Mucosa of rectum (tissue), 2 donors: Measurements from ENCODE around the gene METTL22.

Source experiments
- H3K27ac ChIP-seq, 2 donors: one replicate each; pipeline ENCODE4 v1.7.0; 2013; ENCODE audit warnings: inconsistent platforms in 2 of 2, low read depth in 2 of 2, low read length in 2 of 2
- H3K27me3 ChIP-seq, 2 donors: one replicate each; pipeline ENCODE4 v1.7.0; 2013; ENCODE audit warnings: low read length in 2 of 2; ENCODE audit not compliant: control insufficient read depth in 2 of 2, insufficient read depth in 2 of 2
- H3K36me3 ChIP-seq, 2 donors: one replicate each; pipeline ENCODE4 v1.7.0; 2013; ENCODE audit warnings: low read length in 2 of 2; ENCODE audit not compliant: control insufficient read depth in 2 of 2, insufficient read depth in 2 of 2
- H3K4me1 ChIP-seq, 2 donors: one replicate each; pipeline ENCODE4 v1.7.0; 2013; ENCODE audit warnings: low read length in 2 of 2, mild to moderate bottlenecking in 1 of 2; ENCODE audit not compliant: control insufficient read depth in 2 of 2, insufficient read depth in 2 of 2
- H3K4me3 ChIP-seq, 2 donors: one replicate each; pipeline ENCODE4 v1.7.0; 2013; ENCODE audit warnings: low read length in 2 of 2
- H3K9ac ChIP-seq, 2 donors: one replicate each; pipeline ENCODE4 v1.7.0; 2013; ENCODE audit warnings: low read length in 2 of 2, low read depth in 1 of 2, mild to moderate bottlenecking in 1 of 2
- H3K9me3 ChIP-seq, 2 donors: one replicate each; pipeline ENCODE4 v1.7.0; 2013; ENCODE audit warnings: low read length in 2 of 2; ENCODE audit not compliant: control insufficient read depth in 2 of 2
- donor health status: healthy.
- donor health status: Normal muscosa, but diverticular disease.

METTL22 gene

DNA sequence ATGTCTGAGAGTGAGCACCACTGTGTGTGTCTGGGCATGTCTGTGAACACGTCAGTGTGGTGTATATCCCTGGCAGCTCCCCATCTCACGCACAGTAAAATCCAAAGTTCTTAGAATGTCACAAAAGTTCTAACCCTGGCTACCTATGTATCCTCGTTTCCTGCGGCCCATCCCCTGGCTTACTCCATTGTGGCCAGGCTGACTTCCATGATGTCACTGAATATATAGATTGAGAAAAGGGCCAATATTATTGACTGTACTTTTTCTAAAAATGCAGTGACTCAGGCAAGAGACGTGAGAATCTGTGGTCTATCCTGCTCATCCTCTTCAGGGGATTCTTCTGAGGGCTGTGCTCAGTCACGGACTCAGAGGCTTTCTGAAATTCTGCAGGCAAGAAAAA lies 963 bp upstream of the METTL22 start:
- Histone ChIP-seq H3K9ac (no peak overlapping the region), H3K4me3 (no peak overlapping the region), H3K9me3 (no peaks in the 10 kb centered on the region), H3K36me3 (peaks cover 2 to 5% of the 10 kb centered on the region in 2 donors), H3K27me3 (no peaks in the 10 kb centered on the region), H3K27ac (no peak overlapping the region), H3K4me1 (peaks cover 6 to 11% of the 10 kb centered on the region in 2 donors)

DNA sequence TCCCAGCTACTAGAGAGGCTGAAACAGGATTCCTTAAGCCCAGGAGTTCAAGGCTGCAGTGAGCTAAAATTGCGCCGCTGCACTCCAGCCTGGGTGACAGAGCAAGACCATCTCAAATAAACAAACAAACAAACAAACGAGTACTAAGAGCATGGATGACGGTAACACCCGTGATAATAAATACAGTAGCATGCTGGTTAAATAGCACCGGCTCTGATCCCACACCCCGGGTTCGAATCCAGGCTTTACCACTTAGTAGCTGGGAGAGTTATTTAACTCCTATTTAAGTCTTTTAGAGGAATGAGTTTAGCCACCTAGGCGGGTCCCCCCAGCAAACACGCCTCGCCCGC lies 301 bp upstream of the METTL22 start:
- Histone ChIP-seq H3K4me1 (peaks cover 6 to 11% of the 10 kb centered on the region in 2 donors), H3K9me3 (no peaks in the 10 kb centered on the region), H3K9ac (peak overlapping the region; percentile 48 to 93), H3K27me3 (no peaks in the 10 kb centered on the region), H3K27ac (peak overlapping the region; percentile 30 to 76), H3K36me3 (peaks cover 4 to 11% of the 10 kb centered on the region in 2 donors), H3K4me3 (peak overlapping the region; percentile 97 to 100)

DNA sequence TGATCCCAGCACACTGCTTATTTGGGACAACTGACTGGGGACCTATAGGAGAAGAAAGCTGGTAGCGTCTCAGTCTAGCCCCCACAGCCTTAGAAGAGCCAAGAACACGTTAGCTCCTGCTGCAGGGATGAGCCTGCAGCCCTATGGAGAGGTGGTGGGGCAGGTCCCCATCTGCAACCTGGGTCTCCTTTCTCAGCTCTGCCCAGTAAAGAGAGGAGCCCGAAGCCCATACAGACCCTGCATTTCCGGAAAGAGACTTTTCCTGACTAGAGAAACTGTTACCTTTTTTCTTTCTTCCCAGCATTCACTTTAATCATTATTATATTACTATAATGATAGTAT lies 788 bp downstream of the METTL22 start:
- no peaks in the 10 kb centered on the region for H3K27me3 ChIP-seq
- H3K9ac ChIP-seq = peak overlapping the region; percentile 93 to 99
- H3K9me3 ChIP-seq = no peaks in the 10 kb centered on the region
- H3K36me3 ChIP-seq = peaks cover 9 to 17% of the 10 kb centered on the region in 2 donors
- peak overlapping the region; percentile 97 to 100 for H3K4me3 ChIP-seq
- peaks cover 6 to 11% of the 10 kb centered on the region in 2 donors for H3K4me1 ChIP-seq
- no peak overlapping the region for H3K27ac ChIP-seq

DNA sequence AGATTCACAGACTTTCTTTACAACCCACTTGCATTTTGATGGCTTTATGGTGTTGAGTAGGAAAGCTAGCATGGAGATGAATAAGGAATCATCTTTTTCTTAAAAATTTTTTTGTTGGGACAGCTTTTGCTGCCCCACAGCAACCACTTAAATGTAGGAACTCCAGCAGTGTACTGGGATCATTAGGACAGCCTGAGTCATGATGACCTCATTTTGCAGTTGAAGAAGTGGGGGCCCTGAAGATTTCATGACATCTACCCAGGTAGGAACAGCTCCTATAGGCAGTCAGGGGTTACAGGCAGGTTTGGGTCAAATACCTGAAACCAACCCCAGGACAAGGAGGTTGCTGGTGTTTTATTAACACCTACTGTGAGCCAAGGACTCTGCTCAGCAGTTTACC lies 2.1 kb downstream of the METTL22 start:
- Histone ChIP-seq H3K27me3 (no peaks in the 10 kb centered on the region), H3K4me3 (no peak overlapping the region), H3K9me3 (no peaks in the 10 kb centered on the region), H3K36me3 (peaks cover 21 to 28% of the 10 kb centered on the region in 2 donors), H3K9ac (no peak overlapping the region), H3K27ac (no peak overlapping the region), H3K4me1 (peaks cover 6 to 11% of the 10 kb centered on the region in 2 donors)

DNA sequence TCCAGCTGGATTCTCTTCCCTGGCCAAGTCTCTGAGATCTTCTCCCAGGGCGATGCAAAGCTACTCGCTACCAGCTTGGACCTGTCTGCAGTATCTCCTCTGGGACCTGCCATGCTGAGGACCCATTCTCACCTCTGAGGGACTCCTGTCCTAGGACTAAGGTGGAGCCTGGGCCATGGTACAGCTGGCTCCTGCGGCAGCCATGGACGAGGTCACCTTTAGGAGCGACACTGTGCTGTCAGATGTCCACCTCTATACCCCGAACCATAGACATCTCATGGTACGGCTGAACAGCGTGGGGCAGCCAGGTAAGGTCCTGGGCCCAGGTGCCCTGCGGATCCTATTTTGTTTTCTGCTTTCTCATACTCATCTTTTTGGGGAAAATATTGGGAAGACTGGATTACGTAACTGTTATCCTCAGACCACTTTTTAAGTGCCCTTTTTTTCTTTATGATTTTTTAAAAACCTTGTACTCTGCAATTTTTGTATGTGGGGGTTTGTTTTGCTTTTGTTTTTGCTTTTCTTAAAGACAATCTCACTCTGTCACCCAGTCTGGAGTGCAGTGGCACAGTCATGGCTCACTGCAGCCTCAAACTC lies 4.1 kb downstream of the METTL22 start:
- no peaks in the 10 kb centered on the region for H3K9me3 ChIP-seq
- peaks cover 41 to 48% of the 10 kb centered on the region in 2 donors for H3K36me3 ChIP-seq
- no peak overlapping the region for H3K9ac ChIP-seq
- no peaks in the 10 kb centered on the region for H3K27me3 ChIP-seq
- H3K4me3 ChIP-seq = no peak overlapping the region
- no peak overlapping the region for H3K27ac ChIP-seq
- peaks cover 6 to 11% of the 10 kb centered on the region in 2 donors for H3K4me1 ChIP-seq

DNA sequence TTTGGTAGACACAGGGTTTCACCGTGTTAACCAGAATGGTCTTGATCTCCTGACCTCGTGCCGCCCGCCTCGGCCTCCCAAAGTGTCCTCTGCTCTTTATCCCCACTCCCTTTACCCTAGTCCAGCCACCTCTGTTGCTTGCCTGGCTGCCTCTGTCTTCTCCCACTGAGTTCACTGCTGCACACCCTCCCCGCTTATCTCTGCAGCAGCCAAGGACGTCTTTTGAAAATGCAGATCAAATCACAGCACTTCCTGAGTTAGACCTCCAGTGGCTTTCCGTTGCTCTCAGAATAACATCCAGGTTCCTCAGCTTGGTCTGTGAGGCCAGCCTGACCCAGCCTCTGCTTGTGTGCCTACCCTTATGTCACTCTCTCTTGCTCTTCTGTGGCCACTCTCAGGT lies 5.4 kb downstream of the METTL22 start:
- Histone ChIP-seq H3K36me3 (peaks cover 47 to 57% of the 10 kb centered on the region in 2 donors), H3K9me3 (no peaks in the 10 kb centered on the region), H3K27me3 (no peaks in the 10 kb centered on the region), H3K4me3 (no peak overlapping the region), H3K27ac (no peak overlapping the region), H3K9ac (no peak overlapping the region), H3K4me1 (peaks cover 6 to 9% of the 10 kb centered on the region in 2 donors)

DNA sequence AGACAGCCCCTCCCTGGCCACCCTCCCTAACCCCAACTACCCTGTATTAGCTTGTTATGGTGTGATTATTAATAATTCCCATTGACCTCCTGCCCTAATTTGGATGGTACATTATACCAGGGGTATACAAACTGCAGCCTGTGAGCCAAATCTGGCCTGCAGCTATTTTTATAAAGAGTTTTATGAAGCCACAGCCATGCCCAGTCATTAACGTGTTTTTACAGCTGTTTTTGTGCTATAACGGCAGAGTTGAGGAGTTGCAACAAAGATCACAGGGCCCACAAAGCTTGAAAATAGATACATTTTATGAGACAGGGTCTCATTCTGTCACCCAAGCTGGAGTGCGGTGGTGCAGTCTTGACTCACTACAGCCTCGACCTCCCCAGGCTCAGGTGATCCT lies 6.0 kb downstream of the METTL22 start:
- peaks cover 3 to 4% of the 10 kb centered on the region in 2 donors for H3K4me1 ChIP-seq
- H3K9ac ChIP-seq = no peak overlapping the region
- no peaks in the 10 kb centered on the region for H3K27me3 ChIP-seq
- H3K4me3 ChIP-seq = no peak overlapping the region
- H3K27ac ChIP-seq = no peak overlapping the region
- no peaks in the 10 kb centered on the region for H3K9me3 ChIP-seq
- peaks cover 52 to 60% of the 10 kb centered on the region in 2 donors for H3K36me3 ChIP-seq

DNA sequence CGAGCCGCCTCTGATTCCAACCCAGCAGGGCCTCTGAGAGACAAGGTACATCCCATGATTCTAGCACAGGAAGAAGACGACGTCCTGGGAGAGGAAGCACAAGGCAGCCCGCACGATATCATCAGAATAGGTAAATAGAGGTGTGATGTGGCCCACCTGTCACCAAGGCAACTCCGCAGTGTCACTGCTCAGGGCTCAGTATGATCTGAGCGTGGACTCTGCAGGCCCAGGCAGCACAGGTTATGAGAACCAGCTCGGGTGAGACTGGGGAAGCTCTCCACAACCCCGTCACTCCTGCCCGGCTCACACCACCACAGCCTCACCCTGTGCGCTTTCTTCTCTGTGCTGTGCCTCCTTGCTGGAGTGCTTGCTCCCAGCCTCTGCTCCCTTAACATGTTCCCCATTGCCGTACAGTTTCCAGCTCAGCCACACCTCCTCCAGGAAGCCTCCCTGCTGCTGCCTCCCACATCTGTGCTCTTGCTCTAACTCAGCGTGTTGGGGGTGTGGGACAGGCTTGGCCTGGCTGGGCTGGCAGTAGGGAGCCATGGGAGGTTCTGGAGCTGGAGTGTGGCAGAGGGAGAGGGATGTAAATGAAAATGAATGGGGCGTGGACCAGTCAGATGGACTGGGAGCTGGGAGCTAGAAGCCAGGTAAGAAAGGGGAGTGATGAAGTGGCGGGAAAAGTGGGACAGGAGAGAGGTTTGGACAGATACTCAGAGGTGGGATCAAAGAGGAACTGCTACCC lies 7.7 kb downstream of the METTL22 start:
- Histone ChIP-seq H3K4me1 (no peaks in the 10 kb centered on the region), H3K4me3 (no peak overlapping the region), H3K27me3 (no peaks in the 10 kb centered on the region), H3K27ac (no peak overlapping the region), H3K9ac (no peak overlapping the region), H3K9me3 (no peaks in the 10 kb centered on the region), H3K36me3 (peaks cover 59 to 68% of the 10 kb centered on the region in 2 donors)

DNA sequence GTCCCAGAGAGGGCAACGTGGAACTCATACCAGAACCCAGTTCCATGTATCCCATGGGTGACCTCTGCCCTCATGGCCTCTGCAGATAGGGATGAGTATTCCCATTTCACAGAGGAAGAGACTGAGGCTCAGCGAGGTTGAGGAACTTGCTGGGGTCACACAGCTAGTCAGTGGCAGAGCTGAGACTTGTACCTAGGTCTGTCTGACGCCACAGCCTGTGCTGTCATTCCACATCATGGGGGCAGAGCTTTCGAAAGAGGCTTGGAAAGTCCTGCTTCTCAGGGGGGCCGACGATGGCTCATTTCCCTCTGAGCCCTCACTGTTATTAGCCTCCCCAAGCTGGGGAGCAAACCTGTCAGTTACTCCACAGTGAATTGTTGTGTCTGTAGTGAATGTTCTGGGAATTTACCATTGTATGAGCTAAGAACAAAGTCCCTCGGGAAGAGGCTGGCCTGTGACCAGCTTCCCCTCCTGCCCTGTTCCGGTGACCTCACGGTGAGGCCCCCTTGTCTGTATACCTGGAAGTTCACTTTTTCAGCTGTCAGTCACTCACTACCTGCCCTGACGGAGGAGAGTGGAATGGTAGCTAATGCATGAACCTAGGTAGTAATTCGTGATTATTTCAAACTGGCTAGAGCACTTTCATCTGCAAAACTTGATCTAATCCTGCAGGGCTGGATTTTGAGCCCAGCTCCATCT lies 8.9 kb downstream of the METTL22 start:
- H3K36me3 ChIP-seq = peaks cover 66 to 74% of the 10 kb centered on the region in 2 donors
- no peak overlapping the region for H3K9ac ChIP-seq
- H3K9me3 ChIP-seq = no peaks in the 10 kb centered on the region
- H3K4me1 ChIP-seq = no peaks in the 10 kb centered on the region
- H3K4me3 ChIP-seq = no peak overlapping the region
- H3K27ac ChIP-seq = no peak overlapping the region
- H3K27me3 ChIP-seq = no peaks in the 10 kb centered on the region

DNA sequence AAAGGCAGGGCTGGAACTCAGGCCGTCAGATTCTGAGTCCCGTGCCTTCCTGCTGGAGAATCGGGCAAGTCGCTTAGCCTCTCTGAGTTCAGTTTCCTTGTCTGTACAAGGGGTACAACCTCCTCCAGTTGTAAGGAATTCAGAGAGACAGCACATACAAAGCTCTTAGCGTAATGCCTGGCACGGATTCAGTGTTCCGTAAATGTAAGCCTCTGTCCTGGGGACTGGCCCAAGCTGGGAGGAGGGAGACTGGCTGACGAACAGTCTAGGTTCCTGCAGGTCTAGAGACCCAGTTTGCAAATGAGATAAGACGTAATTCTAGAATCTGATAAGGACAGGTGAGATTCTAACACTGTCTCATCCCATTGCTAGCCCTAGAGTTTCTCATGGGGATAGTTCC lies 9.9 kb downstream of the METTL22 start:
- H3K9me3 ChIP-seq = no peaks in the 10 kb centered on the region
- H3K27ac ChIP-seq = no peak overlapping the region
- H3K4me1 ChIP-seq = no peaks in the 10 kb centered on the region
- no peaks in the 10 kb centered on the region for H3K27me3 ChIP-seq
- no peak overlapping the region for H3K4me3 ChIP-seq
- peaks cover 68 to 72% of the 10 kb centered on the region in 2 donors for H3K36me3 ChIP-seq
- no peak overlapping the region for H3K9ac ChIP-seq
